ENCODE results near the gene YWHAB. TPM values are rescaled to one million over a fixed set of nuclear protein-coding genes. Genes with fewer than 3 reads are reported as not detected.
A peak's percentile ranks its signal among the peaks of the same experiment; 100 is the strongest.

The YWHAB gene
- total RNA-seq, 2 experiments from 2014 or later = 228 to 235 TPM

GRCh38 chr20:44900231-44900854 lies 14.8 kb downstream of the YWHAB start:
- Mint-ChIP-seq H3K4me3 (no peak overlapping the region), H3K4me1 (ENCODE audit: low read depth) (peaks cover 51% of the 10 kb centered on the region), H3K36me3 (ENCODE audit: low read depth) (peaks cover 71% of the 10 kb centered on the region), H3K27me3 (ENCODE audit: low read depth) (no peaks in the 10 kb centered on the region), H3K9me3 (ENCODE audit: insufficient read depth) (no peaks in the 10 kb centered on the region), H3K27ac (peak overlapping the region; percentile 83)
- POLR2A ChIA-PET = interaction anchor here (0.7 to 1.0 kb wide), 2 partner anchors 8 to 10 kb away, joined by 3 to 4 read pairs; no protein-coding TSS in a partner anchor
- DNase-seq = no peak
- ATAC-seq = peak; percentile 77
- CTCF ChIA-PET = interaction anchor here (0.6 to 1.3 kb wide), 2 partner anchors 144 to 216 kb away, joined by 3 read pairs; no protein-coding TSS in a partner anchor

GRCh38 chr20:44901974-44902373 lies 16.5 kb downstream of the YWHAB start:
- H3K27me3 Mint-ChIP-seq (ENCODE audit: low read depth) = no peaks in the 10 kb centered on the region
- H3K36me3 Mint-ChIP-seq (ENCODE audit: low read depth) = peaks cover 77% of the 10 kb centered on the region
- peaks cover 36% of the 10 kb centered on the region for H3K4me1 Mint-ChIP-seq (ENCODE audit: low read depth)
- H3K27ac Mint-ChIP-seq = no peak overlapping the region
- no peak for DNase-seq
- POLR2A ChIA-PET = no interaction called here
- CTCF ChIA-PET = interaction anchor here (0.9 to 1.3 kb wide), 2 partner anchors 9 to 142 kb away, joined by 3 read pairs; no protein-coding TSS in a partner anchor
- no peak overlapping the region for H3K4me3 Mint-ChIP-seq
- ATAC-seq = no peak
- no peaks in the 10 kb centered on the region for H3K9me3 Mint-ChIP-seq (ENCODE audit: insufficient read depth)

GRCh38 chr20:44904377-44904776 lies 18.9 kb downstream of the YWHAB start:
- Mint-ChIP-seq H3K4me3 (no peak overlapping the region), H3K36me3 (ENCODE audit: low read depth) (peaks cover 85% of the 10 kb centered on the region), H3K4me1 (ENCODE audit: low read depth) (peaks cover 27% of the 10 kb centered on the region), H3K27me3 (ENCODE audit: low read depth) (no peaks in the 10 kb centered on the region), H3K9me3 (ENCODE audit: insufficient read depth) (no peaks in the 10 kb centered on the region), H3K27ac (no peak overlapping the region)
- no peak for DNase-seq
- ChIA-PET CTCF (interaction anchor here (0.7 kb wide), 1 partner anchor 48 kb away, joined by 3 read pairs; no protein-coding TSS in a partner anchor), POLR2A (interaction anchor here (1.1 kb wide), 1 partner anchor 11 kb away, joined by 3 read pairs; no protein-coding TSS in a partner anchor)
- ATAC-seq = no peak

- Mint-ChIP-seq H3K27me3 (ENCODE audit: low read depth) (no peaks in the 10 kb centered on the region), H3K27ac (peak overlapping the region; percentile 78), H3K36me3 (ENCODE audit: low read depth) (peaks cover 66% of the 10 kb centered on the region), H3K4me1 (ENCODE audit: low read depth) (peaks cover 43% of the 10 kb centered on the region), H3K9me3 (ENCODE audit: insufficient read depth) (no peaks in the 10 kb centered on the region), H3K4me3 (peak overlapping the region; percentile 85)
- no peak for DNase-seq
- CTCF ChIA-PET = interaction anchor here (0.6 to 2.6 kb wide), 10 partner anchors 17 to 187 kb away, joined by 3 to 12 read pairs (median 4); no protein-coding TSS in a partner anchor
- ATAC-seq = no peak
- POLR2A ChIA-PET = interaction anchor here (0.7 to 1.5 kb wide), 9 partner anchors 9 to 62 kb away, joined by 3 to 7 read pairs (median 4); partner anchors contain the start of genes STK4, TOMM34 and YWHAB
Measured at GRCh38 chr20:44908987-44909871, 23.7 kb downstream of the YWHAB start.

GRCh38 chr20:44909872-44910689 lies 24.6 kb downstream of the YWHAB start, which contains the start of gene PABPC1L:
PABPC1L (plus strand) TSS chr20:44910060; CDS start chr20:44910144, 84 bp downstream.
- ATAC-seq = peak; percentile 97
- no peaks in the 10 kb centered on the region for H3K27me3 Mint-ChIP-seq (ENCODE audit: low read depth)
- H3K4me1 Mint-ChIP-seq (ENCODE audit: low read depth) = peaks cover 51% of the 10 kb centered on the region
- peak within 1 kb of the TSS; percentile 78 for H3K27ac Mint-ChIP-seq
- H3K36me3 Mint-ChIP-seq (ENCODE audit: low read depth) = peaks cover 65% of the 10 kb centered on the region
- H3K9me3 Mint-ChIP-seq (ENCODE audit: insufficient read depth) = no peaks in the 10 kb centered on the region
- DNase-seq = peak; percentile 79
- peak within 1 kb of the TSS; percentile 85 for H3K4me3 Mint-ChIP-seq
- ChIA-PET POLR2A (interaction anchor here (0.7 to 1.5 kb wide), 9 partner anchors 11 to 57 kb away, joined by 3 to 7 read pairs (median 5); partner anchors contain the start of genes STK4, TOMM34 and YWHAB), CTCF (interaction anchor here (0.8 to 2.6 kb wide), 10 partner anchors 8 to 186 kb away, joined by 3 to 12 read pairs (median 4); partner anchors contain the start of gene TOMM34)

GRCh38 chr20:44910690-44911262 lies 25.3 kb downstream of the YWHAB start:
- POLR2A ChIA-PET = interaction anchor here (0.6 to 1.0 kb wide), 4 partner anchors 18 to 339 kb away, joined by 3 to 5 read pairs (median 3); partner anchors contain the start of gene YWHAB
- ATAC-seq = no peak
- Mint-ChIP-seq H3K36me3 (ENCODE audit: low read depth) (peaks cover 62% of the 10 kb centered on the region), H3K9me3 (ENCODE audit: insufficient read depth) (no peaks in the 10 kb centered on the region), H3K4me3 (peak overlapping the region; percentile 85), H3K27ac (peak overlapping the region; percentile 64), H3K27me3 (ENCODE audit: low read depth) (no peaks in the 10 kb centered on the region), H3K4me1 (ENCODE audit: low read depth) (peaks cover 54% of the 10 kb centered on the region)
- no peak for DNase-seq
- CTCF ChIA-PET = interaction anchor here (0.8 to 2.6 kb wide), 10 partner anchors 9 to 185 kb away, joined by 3 to 12 read pairs (median 4); partner anchors contain the start of gene TOMM34

GRCh38 chr20:44911264-44911921 lies 25.9 kb downstream of the YWHAB start:
- ATAC-seq (no peak), DNase-seq (peak; percentile 71)
- Mint-ChIP-seq H3K36me3 (ENCODE audit: low read depth) (peaks cover 60% of the 10 kb centered on the region), H3K4me1 (ENCODE audit: low read depth) (peaks cover 54% of the 10 kb centered on the region), H3K9me3 (ENCODE audit: insufficient read depth) (no peaks in the 10 kb centered on the region), H3K4me3 (peak overlapping the region; percentile 62), H3K27ac (no peak overlapping the region), H3K27me3 (ENCODE audit: low read depth) (no peaks in the 10 kb centered on the region)
- CTCF ChIA-PET = interaction anchor here (0.8 to 2.6 kb wide), 7 partner anchors 9 to 185 kb away, joined by 3 to 12 read pairs (median 4); partner anchors contain the start of gene TOMM34
- POLR2A ChIA-PET = interaction anchor here (0.6 to 1.0 kb wide), 4 partner anchors 19 to 340 kb away, joined by 3 to 5 read pairs (median 3); partner anchors contain the start of gene YWHAB

GRCh38 chr20:44912189-44912588 lies 26.7 kb downstream of the YWHAB start:
- Mint-ChIP-seq H3K27ac (no peak overlapping the region), H3K27me3 (ENCODE audit: low read depth) (no peaks in the 10 kb centered on the region), H3K4me3 (no peak overlapping the region), H3K9me3 (ENCODE audit: insufficient read depth) (no peaks in the 10 kb centered on the region), H3K36me3 (ENCODE audit: low read depth) (peaks cover 57% of the 10 kb centered on the region), H3K4me1 (ENCODE audit: low read depth) (peaks cover 54% of the 10 kb centered on the region)
- ChIA-PET POLR2A (no interaction called here), CTCF (no interaction called here)
- DNase-seq = no peak
- ATAC-seq = no peak

- Mint-ChIP-seq H3K27ac (peak overlapping the region; percentile 85), H3K36me3 (ENCODE audit: low read depth) (peaks cover 44% of the 10 kb centered on the region), H3K4me1 (ENCODE audit: low read depth) (peaks cover 42% of the 10 kb centered on the region), H3K9me3 (ENCODE audit: insufficient read depth) (no peaks in the 10 kb centered on the region), H3K27me3 (ENCODE audit: low read depth) (no peaks in the 10 kb centered on the region), H3K4me3 (no peak overlapping the region)
- POLR2A ChIA-PET = interaction anchor here (0.6 to 1.1 kb wide), 4 partner anchors 11 to 51 kb away, joined by 3 read pairs; partner anchors contain the start of gene YWHAB
- CTCF ChIA-PET = interaction anchor here (1.2 kb wide), 1 partner anchor 96 kb away, joined by 4 read pairs; no protein-coding TSS in a partner anchor
- DNase-seq = peak; percentile 39
- ATAC-seq = peak; percentile 20
Measured at GRCh38 chr20:44914924-44915323, 29.4 kb downstream of the YWHAB start.

- H3K27me3 Mint-ChIP-seq (ENCODE audit: low read depth) = no peaks in the 10 kb centered on the region
- H3K9me3 Mint-ChIP-seq (ENCODE audit: insufficient read depth) = no peaks in the 10 kb centered on the region
- H3K36me3 Mint-ChIP-seq (ENCODE audit: low read depth) = peaks cover 49% of the 10 kb centered on the region
- no peak for DNase-seq
- no peak overlapping the region for H3K4me3 Mint-ChIP-seq
- H3K4me1 Mint-ChIP-seq (ENCODE audit: low read depth) = peaks cover 31% of the 10 kb centered on the region
- POLR2A ChIA-PET = interaction anchor here (0.8 kb wide), 1 partner anchor 91 kb away, joined by 3 read pairs; no protein-coding TSS in a partner anchor
- no peak overlapping the region for H3K27ac Mint-ChIP-seq
- ATAC-seq = no peak
- CTCF ChIA-PET = no interaction called here
Measured at GRCh38 chr20:44916586-44916985, 31.1 kb downstream of the YWHAB start.
